Mucosa of descending colon (tissue), 3 donors: ENCODE results near the gene EPHB3. TPM values are rescaled to one million over a fixed set of nuclear protein-coding genes. Genes with fewer than 3 reads are reported as not detected.

Source experiments
- ATAC-seq: fragments of 200-7000 bp; cut with Tn5 transposase; one replicate; pipeline ENCODE4 v1.9.1; 2020; ENCODE audit warnings: mild to moderate bottlenecking, moderate library complexity
- DNase-seq, 3 donors: peaks; one replicate each; pipeline ENCODE4 v3.0.0-alpha.2; 2020
- H3K36me3 ChIP-seq: fragments of 200-600 bp; one replicate; pipeline ENCODE4 v1.8.0; 2021; ENCODE audit warnings: low read depth, mild to moderate bottlenecking
- H3K4me1 ChIP-seq: fragments of 200-600 bp; one replicate; pipeline ENCODE4 v1.8.0; 2021; ENCODE audit warnings: low read depth, mild to moderate bottlenecking
- H3K4me3 ChIP-seq: fragments of 200-600 bp; one replicate; pipeline ENCODE4 v1.8.0; 2021; ENCODE audit warnings: mild to moderate bottlenecking
- H3K9me3 ChIP-seq: fragments of 200-600 bp; one replicate; pipeline ENCODE4 v1.8.0; 2021; ENCODE audit warnings: mild to moderate bottlenecking
- CTCF ChIP-seq: fragments of 200-600 bp; IDR thresholded peaks from one replicate; pipeline ENCODE4 v1.8.0; 2022; ENCODE audit warnings: antibody characterized with exemption, mild to moderate bottlenecking
- intact Hi-C, 2 donors: fragments of 100-400 bp; cut with DNase I in 1 of 2; cut with micrococcal nuclease in 1 of 2; formaldehyde crosslinking; loops; one replicate each; pipeline versions ENCODE4 v1.11.0 to v1.11.1; 2022; cut with DNase I, micrococcal nuclease
- total RNA-seq, 3 donors: library from RNA; stranded (reverse); fragmentation: NEBNext Ultra II Directional in 2 of 3; extraction: Animal tissue kit (Norgen Biotek cat#: 25700) in 2 of 3; gene quantifications; one replicate each; pipeline versions ENCODE4 v1.2.1 to v1.2.4, GENCODE V29; 2021 to 2023
- donor health status: DM: no; HTN: no; CAD: no; lungs with moderate emphysema.
- donor health status: DM: no; HTN: no; CAD: no.
- donor health status: DM: no; HTN: yes; CAD: no.

The EPHB3 gene
- total RNA-seq, 3 donors from 2014 or later: 14.1 to 57.2 (median 33.6) TPM

DNA sequence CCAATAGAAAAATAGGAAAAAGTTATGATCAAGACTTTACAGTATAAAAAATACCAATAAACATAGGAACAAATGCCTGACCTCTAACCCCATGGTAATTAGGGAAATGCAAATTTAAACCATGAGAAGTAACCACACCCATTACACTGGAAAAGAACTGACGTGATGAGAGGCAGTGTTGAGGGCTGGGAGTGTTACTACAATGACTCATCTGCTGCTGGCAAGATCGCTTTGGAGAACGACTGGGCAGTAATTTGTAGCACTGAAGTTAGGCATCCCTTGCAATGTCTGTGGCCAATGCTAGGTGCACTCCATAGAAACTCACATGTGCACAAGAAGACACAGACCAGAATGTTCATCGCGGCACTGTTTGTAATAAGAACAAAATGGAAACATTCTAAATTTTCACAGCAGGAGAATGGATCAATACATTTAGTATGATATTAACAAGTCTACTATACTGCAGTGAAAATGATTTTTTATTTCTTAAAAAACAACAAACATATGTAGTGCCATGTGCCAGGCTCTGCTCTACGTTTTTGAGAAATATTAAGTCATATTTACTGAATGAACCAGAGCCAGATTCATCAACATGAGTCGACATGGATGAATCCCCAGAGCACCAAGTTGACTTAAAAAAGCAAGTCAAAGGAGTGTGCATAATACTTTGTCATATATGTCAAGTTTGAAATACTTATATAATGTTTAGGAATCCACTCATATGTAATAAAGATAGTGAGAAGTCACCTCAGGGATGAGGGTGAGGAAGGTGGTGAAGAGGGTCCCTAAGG, 37.6 kb upstream of the EPHB3 start:
- ATAC-seq (peak; percentile 97), DNase-seq (peak in 1 of 3 donors; percentile 41)
- peaks cover 14% of the 10 kb centered on the region for H3K4me1 ChIP-seq
- TF ChIP-seq CTCF: no peak
- intact Hi-C loops: no loop called here
- H3K4me3 ChIP-seq: no peak overlapping the region
- no peaks in the 10 kb centered on the region for H3K36me3 ChIP-seq
- H3K9me3 ChIP-seq: no peaks in the 10 kb centered on the region

- ATAC-seq (peak; percentile 55), DNase-seq (no peak)
- Histone ChIP-seq H3K36me3 (no peaks in the 10 kb centered on the region), H3K9me3 (no peaks in the 10 kb centered on the region), H3K4me1 (peaks cover 14% of the 10 kb centered on the region), H3K4me3 (no peak overlapping the region)
- TF ChIP-seq CTCF: no peak
- intact Hi-C loops: no loop called here
These were observed 36.6 kb upstream of the EPHB3 start for GRCh38 chr3:184524981-184525336.

DNA sequence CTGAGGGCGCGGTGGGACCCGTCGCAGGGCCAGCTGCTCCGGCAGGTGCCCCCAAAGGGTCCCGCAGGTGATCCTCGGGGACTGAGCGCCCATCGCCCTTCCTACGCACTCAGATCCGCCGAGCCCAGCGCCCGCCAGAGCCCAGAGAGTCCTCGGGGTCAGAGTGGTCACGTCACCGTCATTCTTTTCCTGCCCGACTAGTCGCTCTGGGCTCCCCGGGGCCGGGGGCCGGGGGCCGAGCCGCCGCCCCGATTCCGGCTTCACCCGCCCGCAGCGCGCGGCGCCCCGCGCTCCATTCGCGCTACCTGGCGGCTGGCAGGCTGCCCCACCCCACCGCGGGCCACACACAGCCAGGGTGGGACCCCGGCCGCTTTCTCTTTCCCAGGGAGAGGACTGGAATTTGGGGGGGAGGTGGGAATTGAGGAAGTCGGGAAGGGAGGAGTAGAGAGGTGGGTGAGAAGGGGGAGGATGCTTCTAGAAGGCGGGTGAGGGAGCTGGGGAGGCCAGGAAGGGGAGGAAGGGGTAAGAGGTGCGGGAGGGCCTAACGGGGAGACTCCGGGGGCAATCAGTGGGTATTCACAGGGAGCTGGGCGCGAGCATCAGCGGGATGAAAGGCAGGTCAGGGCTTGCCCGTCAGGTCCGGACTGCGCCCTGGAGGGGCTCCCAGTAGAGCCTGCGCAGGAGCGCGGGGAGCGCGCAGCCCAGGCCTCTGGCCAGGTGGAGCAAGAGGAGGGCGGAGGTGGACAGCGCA, 36.1 kb upstream of the EPHB3 start:
- no peaks in the 10 kb centered on the region for H3K36me3 ChIP-seq
- H3K4me3 ChIP-seq: no peak overlapping the region
- ATAC-seq: peak; percentile 53
- peaks cover 14% of the 10 kb centered on the region for H3K4me1 ChIP-seq
- no peak for TF ChIP-seq CTCF
- no peaks in the 10 kb centered on the region for H3K9me3 ChIP-seq
- intact Hi-C loops: no loop called here
- peak in 1 of 3 donors; percentile 47 for DNase-seq

DNA sequence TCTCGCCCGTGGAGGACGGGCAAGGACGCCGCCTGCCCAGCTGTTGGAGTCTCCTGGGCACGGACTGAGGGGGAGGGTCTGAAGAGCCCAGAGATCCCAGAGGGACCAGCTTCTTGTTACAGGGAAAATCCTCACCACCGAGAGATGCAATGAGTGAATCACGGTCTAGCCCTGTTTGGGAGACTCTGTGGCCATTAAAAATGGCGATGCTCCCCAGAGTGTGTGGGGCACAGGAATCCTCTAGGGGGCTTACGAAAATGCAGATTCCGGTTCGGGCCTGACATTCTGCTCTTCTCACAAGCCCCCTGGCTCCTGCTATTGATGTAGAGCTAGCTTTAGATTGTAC, 35.5 kb upstream of the EPHB3 start:
- Histone ChIP-seq H3K36me3 (no peaks in the 10 kb centered on the region), H3K4me3 (no peak overlapping the region), H3K9me3 (no peaks in the 10 kb centered on the region), H3K4me1 (peaks cover 14% of the 10 kb centered on the region)
- intact Hi-C loops: no loop called here
- DNase-seq: no peak
- no peak for TF ChIP-seq CTCF
- ATAC-seq: no peak

GRCh38 chr3:184531626-184532280, 29.8 kb upstream of the EPHB3 start:
- Histone ChIP-seq H3K4me3 (no peak overlapping the region), H3K9me3 (no peaks in the 10 kb centered on the region), H3K4me1 (no peaks in the 10 kb centered on the region), H3K36me3 (no peaks in the 10 kb centered on the region)
- intact Hi-C loops: no loop called here
- no peak for DNase-seq
- no peak for TF ChIP-seq CTCF
- peak; percentile 67 for ATAC-seq
